ENCODE results near the gene CCDC13.

CCDC13 gene

DNA sequence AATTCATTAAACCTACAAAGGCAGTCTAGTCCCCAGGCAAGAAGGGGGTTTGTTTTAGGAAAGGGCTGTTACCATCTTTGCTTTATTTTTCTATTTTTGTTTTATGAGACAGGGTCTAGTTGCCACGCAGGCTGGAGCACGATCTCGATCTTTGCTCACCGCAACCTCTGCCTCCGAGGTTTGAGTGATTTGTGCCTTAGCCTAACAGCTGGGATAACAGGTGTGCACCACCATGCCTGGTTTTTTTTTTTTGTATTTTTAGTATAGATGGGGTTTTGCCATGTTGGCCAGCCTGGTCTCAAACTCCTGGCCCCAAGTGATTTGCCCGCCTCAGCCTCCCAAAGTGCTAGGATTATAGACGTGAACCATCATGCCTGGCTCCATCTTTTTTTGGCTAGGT is 26.3 kb upstream of the CCDC13 start:
- no peak for DNase-seq

DNA sequence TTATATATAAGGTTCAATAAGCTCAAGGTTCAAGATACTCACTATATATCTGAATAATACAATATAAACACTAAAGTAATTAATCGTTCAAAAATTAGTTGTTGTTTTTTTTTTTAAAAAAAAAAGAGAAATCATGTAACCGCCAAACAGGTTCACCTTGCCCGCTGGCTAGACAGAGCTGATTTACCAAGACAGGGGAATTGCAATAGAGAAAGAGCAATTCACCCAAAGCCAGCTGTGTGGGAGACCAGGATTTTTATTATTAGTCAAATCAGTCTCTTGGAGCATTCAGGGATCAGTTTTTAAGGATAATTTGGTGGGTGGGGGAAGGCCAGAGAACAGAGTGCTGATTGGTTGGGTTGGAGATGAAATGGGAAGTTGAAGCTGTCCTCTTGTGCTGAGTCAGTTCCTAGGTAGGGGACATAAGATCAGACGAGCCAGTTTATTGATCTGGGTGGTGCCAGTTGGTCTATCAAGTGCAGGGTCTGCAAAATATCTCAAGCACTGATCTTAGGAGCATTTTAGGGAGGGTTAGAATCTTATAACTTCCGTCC is 23.4 kb upstream of the CCDC13 start:
- DNase-seq: no peak

DNA sequence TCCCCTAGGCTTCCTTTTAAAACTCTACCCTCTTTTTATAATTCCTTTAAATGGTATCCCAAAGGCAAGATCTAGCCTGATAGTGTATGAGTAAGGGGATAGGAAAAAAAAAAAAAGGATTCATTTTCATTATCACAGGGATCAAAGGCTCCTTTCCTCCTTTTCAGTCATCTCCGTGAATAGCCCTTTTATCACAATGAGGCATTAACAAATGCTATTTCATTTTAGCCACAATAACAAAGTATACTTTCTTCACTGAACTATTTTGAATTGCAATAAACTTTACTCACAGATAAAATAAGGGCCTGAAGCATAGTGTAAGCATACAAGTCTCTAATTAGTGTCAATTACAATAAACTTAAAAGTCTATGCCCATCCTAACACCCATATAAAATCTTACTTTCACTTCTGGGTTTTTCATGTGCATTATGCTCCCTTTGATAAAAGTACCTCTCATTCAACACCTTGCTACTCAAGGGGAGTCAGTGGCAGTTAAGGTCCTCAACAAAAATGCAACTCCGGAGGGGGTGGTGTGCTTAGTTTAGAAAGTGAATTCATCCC is 22.6 kb upstream of the CCDC13 start:
- no peak for DNase-seq

DNA sequence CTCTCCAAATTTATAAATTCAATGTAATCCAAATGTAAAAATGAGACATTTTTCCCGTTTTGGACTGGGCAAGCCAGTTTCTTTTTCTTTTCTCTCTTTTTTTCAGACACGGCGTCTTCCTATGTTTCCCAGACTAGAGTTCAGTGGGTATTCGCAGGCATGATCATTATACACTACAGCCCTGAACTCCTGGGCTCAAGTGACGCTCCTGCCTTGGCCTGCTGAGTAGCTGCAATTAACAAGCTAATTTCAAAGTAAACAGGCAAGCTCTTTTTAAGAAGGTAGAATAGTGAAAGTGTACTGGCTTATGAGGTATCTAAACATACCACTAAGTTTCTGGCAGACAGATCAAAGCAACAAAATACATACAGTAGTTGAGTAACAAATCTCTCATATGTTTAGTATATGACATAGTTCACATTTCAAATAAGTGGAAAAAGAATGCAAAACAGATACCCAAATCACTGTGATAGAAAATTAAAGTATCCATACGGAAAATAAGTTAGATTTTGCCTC is 17.7 kb upstream of the CCDC13 start:
- DNase-seq: no peak

DNA sequence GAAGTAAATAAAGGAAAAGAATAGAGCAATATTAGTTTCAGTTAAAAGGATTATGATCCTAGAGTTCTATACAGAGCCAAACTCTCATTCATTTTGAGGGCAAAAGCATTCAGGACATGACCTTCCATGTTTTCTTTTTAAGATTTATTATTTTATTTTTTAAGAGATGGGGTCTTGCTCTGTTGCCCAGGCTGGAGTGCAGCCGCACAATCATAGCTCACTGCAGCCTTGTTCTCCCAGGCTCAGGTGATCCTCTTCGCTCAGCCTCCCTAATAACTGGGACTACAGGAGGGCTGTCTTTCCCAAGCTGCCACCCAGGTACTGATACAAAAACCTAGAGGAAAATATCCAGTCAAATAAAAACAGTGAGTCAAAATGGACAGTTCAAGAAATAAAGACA is 13.6 kb upstream of the CCDC13 start:
- DNase-seq: no peak

DNA sequence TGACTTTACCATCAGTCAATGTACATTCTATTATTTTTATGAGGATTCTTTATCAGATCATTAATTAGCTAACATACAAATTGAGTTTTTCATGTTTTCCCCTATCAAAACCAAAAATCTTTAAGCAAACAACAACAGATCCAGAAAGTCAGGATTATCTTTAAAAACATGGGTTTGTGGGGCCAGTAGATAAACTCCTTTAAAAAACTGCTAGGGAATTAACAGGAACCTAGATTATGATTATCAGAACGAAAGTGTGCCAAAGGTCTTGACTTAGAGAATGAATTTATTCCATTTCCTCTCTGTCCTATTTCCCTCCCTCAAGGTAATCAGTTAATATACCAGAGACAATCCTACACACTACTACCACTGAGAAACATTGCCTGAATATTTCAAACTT is 13.2 kb upstream of the CCDC13 start:
- DNase-seq: no peak

DNA sequence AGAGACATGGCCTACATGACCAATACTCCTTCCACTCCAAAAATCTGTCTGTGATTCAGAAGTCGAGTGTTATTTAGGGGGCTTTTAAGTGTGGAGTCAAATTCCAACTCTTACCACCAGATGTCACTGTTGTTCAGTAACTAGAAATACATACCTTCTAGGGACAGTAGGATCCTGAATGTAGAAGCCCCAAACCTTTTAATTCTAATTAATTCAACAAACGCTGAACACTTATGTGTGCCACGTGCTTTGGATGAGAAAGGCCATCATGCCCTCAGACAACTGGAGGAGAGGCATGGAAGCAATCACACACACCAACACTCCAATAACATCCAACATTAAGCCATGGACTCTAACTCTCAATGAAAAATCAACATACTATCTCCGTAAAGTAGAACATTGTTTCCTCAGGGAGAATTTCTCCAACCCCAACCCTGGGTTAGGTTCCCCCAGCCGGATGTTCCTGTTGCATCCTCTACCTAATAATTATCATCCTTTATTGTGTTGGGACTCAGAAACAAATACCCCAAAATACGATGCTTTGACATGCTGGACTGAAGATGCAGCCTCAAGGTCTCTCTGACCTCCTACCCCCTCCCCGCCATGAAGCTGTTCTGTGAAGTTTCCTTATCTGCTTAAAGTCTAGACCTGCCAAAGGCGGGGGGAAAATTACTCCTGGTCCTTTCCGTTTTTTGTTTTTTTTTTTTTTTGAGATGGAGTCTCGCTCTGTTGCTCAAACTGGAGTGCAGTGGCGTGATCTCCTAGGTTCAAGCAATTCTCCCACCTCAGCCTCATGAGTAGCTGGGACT is 8.0 kb upstream of the CCDC13 start:
- peak; percentile 49 for DNase-seq

DNA sequence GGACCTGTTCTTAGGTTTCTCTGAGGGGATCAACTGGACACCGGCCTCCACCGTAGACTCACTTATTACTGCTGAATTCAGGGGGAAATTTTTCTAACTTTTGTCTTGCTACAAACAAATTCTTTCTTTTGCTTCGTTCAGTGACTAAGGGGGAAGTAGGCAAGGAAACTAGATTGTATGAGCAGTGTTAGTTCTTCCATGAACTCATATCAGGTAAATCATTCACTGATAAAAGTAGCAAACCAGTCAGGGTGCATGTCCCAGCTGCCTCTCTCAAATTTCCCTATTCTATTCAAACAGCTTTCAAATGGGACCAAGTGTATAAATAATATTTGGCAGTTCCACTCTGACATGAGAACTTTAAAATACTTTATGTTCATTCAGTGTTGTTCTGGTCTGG is 7.3 kb upstream of the CCDC13 start:
- no peak for DNase-seq

DNA sequence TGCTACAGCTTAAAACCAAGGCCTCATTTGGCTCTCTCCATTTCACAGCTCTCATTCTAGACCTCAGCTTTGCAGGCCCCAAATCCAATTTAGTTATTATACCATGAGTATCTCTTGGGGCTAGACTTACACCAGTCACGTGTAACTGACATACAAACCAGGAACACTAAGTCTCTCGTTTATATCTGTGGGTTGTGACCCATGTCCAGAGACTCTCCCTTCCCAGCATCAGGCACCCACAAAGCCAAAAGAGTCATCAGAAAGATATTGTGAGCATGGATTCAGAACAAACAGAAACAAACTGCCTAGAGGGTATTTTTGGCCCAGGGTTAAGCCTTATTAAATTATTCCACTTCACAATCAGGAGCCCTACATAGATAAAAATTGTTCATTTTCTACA is 5.6 kb upstream of the CCDC13 start:
- no peak for DNase-seq

DNA sequence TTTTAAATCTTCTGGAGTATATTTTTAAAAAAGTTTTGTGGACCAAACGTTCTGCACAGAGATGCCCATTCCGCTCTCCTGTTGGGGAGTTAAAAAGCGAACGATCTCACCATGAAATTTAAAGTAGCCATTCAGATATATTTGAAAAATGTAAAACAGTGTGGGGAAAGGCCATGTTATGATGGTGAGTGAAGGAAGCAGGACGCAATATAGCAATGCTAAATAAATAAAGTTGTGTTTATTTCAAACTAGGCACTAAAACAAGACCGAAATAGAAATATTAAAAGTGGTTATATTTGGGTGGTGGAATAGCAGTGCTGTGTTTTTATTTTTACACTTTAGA is 327 bp upstream of the CCDC13 start:
- DNase-seq: no peak

DNA sequence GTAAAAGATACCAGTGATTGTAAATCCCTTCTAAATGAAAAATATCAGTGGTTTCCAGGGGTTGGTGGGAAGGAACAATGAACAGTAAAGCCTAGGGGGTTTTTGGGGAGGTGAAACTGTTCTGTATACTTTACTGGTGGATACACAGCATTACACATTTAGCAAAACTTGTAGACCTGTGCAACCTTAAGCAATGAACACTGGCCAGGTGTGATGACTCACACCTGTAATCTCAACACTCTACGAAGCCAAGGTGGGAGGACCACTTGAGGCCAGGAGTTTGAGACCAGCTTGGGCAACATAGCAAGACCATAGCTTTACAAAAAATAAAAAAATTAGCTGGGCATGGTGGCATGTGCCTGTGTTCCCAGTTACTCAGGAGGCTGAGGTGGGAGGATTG is 1.8 kb downstream of the CCDC13 start:
- no peak for DNase-seq

DNA sequence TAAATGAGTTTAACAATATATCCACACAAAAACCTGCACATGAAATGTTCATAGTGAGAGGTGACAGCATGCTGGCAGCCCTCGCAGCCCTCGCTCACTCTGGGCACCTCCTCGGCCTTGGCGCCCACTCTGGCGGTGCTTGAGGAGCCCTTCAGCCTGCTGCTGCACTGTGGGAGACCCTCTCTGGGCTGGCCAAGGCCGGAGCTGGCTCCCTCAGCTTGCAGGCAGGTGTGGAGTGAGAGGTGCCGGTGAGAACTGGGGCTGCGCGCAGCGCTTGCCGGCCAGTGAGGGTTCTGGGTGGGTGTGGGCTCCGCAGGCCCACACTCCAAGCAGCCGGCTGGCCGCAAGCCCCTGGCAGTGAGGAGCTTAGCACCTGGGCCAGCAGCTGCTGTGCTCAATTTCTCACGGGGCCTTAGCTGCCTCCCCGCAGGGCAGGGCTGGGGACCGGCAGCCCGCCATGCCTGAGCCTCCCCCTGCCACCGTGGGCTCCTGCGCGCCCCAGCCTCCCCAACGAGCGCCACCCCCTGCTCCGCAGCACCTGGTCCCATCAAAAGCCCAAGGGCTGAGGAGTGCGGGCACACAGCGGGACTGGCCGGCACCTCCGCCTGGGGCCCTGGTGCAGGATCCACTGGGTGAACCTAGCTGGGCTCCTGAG is 3.4 kb downstream of the CCDC13 start:
- no peak for DNase-seq

DNA sequence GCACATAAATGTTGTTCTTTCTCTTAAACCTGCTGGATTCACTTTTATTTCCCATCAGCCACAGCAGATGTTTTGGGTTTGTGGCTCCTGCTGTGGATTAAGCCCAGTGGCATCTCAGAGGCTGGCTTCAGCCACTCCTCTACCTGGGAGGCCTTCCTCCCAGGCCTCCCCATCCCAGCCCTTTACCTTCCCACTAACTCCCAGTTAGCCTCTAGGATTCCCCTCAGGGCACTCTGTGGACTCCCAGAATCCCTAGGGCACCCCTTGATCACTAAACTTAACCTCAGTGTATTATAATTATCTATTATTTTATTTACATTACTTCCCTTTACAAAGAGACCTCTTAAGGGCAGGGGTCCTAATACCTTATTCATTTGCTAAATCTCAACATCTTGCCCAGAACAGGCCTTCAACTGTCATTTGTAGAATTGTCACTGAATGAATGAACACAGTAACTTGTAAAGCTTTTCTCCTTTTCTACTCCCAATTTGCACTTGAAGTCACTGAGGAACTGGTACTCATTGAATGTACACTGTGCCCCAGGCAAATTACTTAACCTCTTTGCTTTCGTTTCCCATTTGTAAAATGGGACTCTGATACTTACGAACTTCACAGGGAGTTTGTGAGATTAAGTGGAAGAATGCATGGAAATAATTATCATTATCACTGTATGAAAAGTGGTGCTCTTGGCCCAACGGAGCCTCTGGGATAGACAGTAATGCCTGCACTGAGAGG is 8.3 kb downstream of the CCDC13 start:
- no peak for DNase-seq

DNA sequence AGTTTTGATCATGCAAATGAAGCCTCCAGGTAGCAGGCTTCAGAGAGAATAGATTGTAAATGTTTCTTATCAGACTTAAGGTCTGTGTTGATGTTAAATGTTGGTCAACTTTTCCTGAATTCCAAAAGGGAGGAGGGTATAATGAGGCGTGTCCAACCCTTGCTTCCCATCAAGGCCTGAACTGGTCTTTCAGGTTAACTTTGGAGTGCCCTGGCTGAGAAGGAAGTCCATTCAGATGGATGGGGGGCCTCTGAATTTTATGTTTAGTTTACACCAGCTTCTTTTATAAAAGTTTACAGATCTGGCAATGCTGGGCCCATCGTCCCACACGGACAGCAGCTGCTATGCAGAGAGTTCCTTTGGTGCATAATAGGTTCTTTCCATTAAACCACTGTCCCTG is 8.9 kb downstream of the CCDC13 start:
- no peak for DNase-seq

DNA sequence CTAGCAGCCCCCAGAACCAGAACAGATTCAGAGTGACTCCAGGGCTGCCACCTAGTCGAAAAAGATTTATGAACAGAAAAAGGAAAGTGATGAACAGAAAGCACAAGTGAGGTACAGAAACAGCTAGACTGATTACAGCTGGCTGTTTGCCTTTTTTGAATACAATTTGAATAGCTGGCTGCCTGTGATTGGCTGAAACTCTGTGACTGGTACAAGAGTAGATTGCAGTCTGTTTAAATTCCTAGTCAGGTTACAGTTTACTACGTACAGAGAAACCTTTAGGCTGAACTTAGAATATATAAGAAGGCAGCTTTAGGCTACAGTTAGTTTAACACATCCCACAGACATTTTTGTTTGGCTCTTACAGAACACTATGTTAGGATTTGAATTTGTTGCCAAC is 10.0 kb downstream of the CCDC13 start:
- no peak for DNase-seq

DNA sequence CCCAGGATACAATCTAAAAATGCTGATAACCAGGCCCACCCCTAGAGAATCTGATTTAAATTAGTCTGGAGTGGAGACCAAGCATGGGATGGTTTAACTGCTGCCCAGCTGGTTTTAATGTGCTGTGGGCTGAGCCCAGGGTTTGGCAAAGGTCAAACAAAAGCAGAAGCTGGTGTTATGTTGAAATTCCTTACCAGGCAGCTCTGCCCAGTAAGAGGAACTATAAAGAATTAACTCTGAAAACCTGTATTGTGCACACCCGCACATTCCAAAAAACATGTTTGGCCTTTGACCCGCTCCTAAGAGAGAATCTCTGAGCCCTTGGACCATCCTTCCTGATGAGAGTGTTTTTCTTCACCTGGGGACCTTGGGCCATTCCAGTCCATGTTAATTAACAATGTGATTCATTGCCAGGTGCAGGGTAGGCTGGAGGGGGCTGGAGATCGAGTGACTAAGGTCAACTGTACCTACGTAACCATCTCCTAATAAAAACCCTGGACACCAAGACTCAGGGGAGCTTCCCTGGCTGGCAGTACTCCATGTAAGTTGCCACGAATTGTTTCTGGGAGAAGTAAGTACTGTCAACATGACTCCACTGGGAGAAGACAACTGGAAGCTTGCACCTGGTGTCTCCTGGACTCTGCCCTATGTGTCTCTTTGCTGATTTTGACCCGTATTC is 10.9 kb downstream of the CCDC13 start:
- no peak for DNase-seq

DNA sequence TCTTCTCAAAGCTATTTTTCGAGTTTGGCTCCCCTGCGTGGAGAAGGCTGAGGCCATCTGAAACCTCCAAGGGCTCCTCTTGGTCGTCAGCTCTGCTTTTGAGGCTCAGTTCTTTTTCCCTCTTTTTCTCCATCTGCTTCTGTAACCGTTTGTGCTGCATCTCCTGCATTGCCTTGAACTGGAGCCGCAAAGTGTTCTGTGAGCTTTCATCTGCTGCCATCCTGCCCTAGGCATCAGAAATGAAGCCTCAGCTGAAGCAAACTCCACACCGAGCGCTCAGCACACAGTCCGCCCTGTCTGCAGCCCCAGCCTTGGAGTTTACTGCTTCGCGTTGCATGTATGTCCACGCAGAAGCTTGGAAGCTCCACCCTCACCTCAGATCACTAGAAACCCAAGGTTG is 14.9 kb downstream of the CCDC13 start:
- DNase-seq: no peak

DNA sequence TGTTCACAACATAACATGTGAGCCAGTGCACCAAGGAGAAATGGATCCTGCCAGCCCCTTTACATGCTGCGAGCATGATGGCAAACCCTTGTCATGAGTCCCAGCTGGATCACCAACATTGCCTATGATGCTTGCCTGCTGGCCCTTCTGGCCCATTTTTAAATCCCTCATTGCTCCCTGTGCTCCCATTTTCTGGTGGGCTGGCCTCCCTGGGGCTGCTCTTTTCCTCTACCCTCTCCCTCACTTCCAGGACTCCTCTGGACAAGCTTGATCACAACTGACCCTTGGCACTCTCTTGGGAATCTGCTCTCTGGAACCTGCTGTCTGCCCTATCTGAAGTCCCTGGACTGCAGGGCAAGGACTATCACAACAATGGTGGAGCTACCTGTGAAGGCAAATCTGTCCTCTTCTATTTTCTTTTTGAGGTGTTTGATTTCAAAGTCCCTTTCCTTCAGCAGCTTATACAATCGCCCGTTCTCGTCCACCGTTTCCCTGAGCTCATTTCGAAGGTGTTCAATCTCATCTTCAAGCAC is 16.3 kb downstream of the CCDC13 start:
- DNase-seq: no peak

DNA sequence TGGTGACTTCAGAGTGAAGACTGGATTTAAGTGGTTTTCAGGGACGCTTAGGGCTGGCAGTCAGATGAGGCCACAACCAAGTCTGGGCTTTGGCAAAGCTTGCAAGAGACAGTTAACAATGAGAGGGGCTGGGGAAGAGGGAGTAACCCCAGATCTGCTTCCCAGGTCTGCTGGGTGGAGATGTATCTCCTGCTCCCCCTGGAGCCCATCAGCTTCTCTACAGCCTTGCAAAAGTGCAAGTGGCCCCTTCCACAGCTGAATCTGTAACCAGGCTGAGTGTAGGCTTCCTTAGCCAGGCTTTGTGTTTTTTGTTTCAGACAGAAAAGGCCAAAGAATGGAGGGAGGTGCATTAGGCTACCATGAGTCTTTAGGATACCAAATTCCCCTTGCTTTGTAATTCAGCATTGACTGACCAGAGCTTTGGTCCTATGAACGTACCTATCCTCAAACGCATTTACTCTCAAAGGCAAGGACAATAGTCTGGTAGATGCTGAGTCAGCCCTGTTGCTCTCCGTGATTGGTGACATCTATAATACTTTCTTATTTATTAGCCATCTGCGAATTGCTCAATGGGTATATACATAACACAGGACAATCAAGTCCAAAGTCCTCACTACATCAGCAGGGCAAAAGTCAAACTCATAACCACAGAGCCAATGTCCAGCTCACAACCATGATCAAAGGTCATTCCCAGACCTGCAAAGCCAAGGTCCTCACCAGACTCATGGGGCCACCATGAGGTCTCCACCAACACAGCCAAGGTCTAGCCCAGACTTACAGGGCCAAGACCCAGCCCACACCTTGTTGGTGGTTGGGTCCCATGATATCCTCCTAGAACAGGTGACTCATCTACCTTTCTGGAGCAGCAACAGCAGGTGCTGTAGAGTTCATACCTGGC is 17.1 kb downstream of the CCDC13 start:
- DNase-seq: no peak

DNA sequence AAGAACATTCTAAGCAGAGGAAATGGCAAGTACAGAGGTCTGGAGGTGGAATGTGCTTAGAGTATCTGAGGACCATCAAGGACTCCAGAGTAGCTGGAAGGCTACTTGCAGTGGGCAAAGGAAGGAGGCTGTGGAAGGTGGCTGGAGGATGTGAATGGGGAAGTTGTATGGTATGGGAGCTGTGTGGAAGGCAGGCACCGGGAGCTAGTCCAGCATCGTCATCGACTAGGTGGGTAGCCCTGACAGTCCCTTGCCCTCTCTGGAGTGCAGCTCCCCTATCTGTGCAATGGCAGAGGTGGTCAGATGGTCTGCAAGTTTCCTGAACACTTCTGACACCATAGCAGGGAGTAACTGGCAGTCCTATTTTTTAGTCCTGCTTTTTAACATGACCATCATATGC is 19.3 kb downstream of the CCDC13 start:
- no peak for DNase-seq

DNA sequence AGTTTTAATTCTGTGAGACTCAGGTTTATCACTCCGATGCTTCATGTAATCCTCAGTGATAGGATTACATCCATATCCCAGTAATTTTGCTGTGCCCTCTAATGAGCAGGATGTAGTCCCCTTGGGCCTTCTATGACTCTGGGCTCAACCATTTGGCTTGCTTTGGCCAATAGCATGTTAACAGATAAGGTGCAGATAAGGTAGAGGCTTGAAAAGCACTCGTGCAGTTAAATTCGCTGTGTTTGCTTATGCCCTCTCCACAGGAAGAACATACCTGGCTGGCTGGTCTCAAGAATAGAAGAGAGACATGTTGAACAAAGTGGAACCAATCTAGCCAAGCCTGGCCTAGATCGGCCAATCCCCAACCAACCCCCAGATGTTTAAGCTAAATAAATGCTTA is 20.1 kb downstream of the CCDC13 start:
- DNase-seq: no peak

Data from NCI-H2081 treated with DMSO at 0.1 percent for 48 hours (cell line).